HepG2 (cell line): ENCODE results near the gene MIDN. TPM values are rescaled to one million over a fixed set of nuclear protein-coding genes. Genes with fewer than 3 reads are reported as not detected.

Experiments used
- GTF3A ChIP-seq: sonication (generic); formaldehyde crosslinking; conservative IDR thresholded peaks from 2 replicates; pipeline ENCODE4 v1.4.0; 2020; ENCODE audit warnings: mild to moderate bottlenecking, missing genetic modification reagents
- HDAC1 ChIP-seq: sonication (generic); formaldehyde crosslinking; IDR thresholded peaks from 2 replicates; pipeline ENCODE4 v1.5.1; 2020; ENCODE audit warnings: mild to moderate bottlenecking, missing genetic modification reagents
- KDM2A ChIP-seq: sonication (generic); formaldehyde crosslinking; IDR thresholded peaks from 2 replicates; pipeline ENCODE4 v1.4.0; 2020; ENCODE audit warnings: low read depth, missing genetic modification reagents, borderline replicate concordance
- MBNL3 ChIP-seq: fragments of 250-450 bp; sonication (Bioruptor Pico); conservative IDR thresholded peaks from 2 replicates; pipeline ENCODE4 v1.8.0; 2022; ENCODE audit warnings: mild to moderate bottlenecking, inconsistent platforms
- MYNN ChIP-seq: sonication (generic); formaldehyde crosslinking; IDR thresholded peaks from 2 replicates; pipeline ENCODE4 v1.4.0; 2020; ENCODE audit warnings: mild to moderate bottlenecking, low read depth, missing genetic modification reagents
- SAFB2 ChIP-seq: sonication (generic); formaldehyde crosslinking; IDR thresholded peaks from 2 replicates; pipeline ENCODE4 v1.5.1; 2020; ENCODE audit warnings: missing genetic modification reagents, low read depth, mild to moderate bottlenecking, borderline replicate concordance
- SKI ChIP-seq: fragments of 450-650 bp; IDR thresholded peaks from one replicate; pipeline ENCODE4 v1.6.1; 2018; ENCODE audit warnings: mild to moderate bottlenecking; ENCODE audit not compliant: partially characterized antibody
- TBP ChIP-seq: sonication (generic); formaldehyde crosslinking; IDR thresholded peaks from 2 replicates; pipeline ENCODE4 v1.5.0; 2020; ENCODE audit warnings: missing genetic modification reagents
- ZNF460 ChIP-seq: sonication (generic); formaldehyde crosslinking; IDR thresholded peaks from 2 replicates; pipeline ENCODE4 v1.5.1; 2020; ENCODE audit warnings: missing genetic modification reagents, mild to moderate bottlenecking, borderline replicate concordance
- polyA plus RNA-seq, 8 experiments: library from polyadenylated mRNA; depleted of rRNA in 3 of 8; stranded (reverse) in 7 of 8; unstranded in 1 of 8; fragments of >200 nt; fragmentation: Illumina TruSeq in 4 of 8; extraction: Trizol in 4 of 8; gene quantifications; 2 replicates each; pipeline versions ENCODE4 v1.2.1 to v1.2.3, GENCODE V29; 2011 to 2016; ENCODE audit warnings: low read depth in 4 of 8, missing spikeins in 1 of 8, mixed read lengths in 1 of 8; ENCODE audit not compliant: insufficient read depth in 1 of 8
- total RNA-seq, 5 experiments: library from RNA; depleted of rRNA; stranded (reverse); fragments of >200 nt; fragmentation: Illumina TruSeq; extraction: Trizol; gene quantifications; 2 replicates each; pipeline ENCODE4 v1.2.3, GENCODE V29; 2016; ENCODE audit warnings: low read depth in 1 of 5
- TF ChIP-seq, protein P1 (sequence below): fragments of 450-650 bp; IDR thresholded peaks from 2 replicates; pipeline ENCODE4 v1.6.1; 2016
- TF ChIP-seq, protein P2 (sequence below): sonication (generic); formaldehyde crosslinking; IDR thresholded peaks from 2 replicates; pipeline ENCODE4 v1.5.1; 2020; ENCODE audit warnings: mild to moderate bottlenecking, missing genetic modification reagents, moderate library complexity
- TF ChIP-seq, protein P3 (sequence below), 2 experiments: IDR thresholded peaks; 2 replicates each; pipeline ENCODE4 v1.6.1; 2011 to 2012; ENCODE audit warnings: low read length in 2 of 2, borderline replicate concordance in 1 of 2, low read depth in 1 of 2, mild to moderate bottlenecking in 1 of 2, moderate library complexity in 1 of 2
- TF ChIP-seq, protein P4 (sequence below): IDR thresholded peaks from 2 replicates; pipeline ENCODE4 v1.6.1; 2012; ENCODE audit warnings: low read depth, low read length, improper control_type of control experiment

Gene MIDN
- total and polyA plus RNA-seq, 2 of the 13 experiments (the other 11 are each of a cell fraction or from before 2014, with no cell fraction given), result 8.4 to 18.0 TPM

DNA sequence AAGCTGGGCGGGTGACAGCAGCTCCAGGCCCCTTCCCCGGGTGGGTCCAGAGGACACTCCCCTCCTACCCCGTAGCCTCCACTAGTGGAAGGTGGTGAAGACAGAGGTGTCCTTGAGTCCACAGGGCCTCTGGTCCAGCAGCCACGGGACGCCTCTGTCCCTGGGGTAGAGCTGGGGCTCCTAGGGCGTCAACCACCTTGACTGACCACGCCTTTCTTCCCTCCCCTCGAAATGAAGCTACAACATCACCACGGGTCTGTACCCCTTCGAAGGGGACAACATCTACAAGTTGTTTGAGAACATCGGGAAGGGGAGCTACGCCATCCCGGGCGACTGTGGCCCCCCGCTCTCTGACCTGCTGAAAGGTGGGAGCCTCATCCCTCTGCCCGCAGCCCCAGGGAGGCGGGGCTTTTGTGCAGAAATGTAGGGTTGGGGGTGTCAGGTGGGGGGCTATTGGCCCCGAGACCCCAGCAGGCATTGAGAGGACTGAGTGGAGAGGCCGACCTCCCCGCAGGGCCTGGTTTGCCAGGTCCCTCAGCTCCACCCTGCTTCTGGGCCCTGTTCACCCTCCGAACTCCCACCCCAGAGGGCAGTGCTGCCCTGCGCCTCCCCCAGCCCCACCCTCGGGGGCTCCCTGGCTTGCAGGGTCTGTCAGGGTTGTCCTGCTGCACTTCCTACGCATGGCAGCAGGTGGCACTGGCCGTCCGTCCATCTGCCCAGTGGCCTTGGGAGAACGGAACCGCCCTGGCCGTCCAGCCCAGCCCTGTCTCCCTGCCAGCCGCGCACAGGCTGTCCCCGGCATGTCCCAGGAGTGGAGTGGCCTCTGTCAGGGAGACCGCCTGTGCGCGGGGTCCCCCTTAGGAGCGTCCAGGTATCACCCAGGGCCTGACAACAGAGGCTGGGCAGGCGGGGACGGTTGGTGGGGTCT lies 27.1 kb upstream of the MIDN start (continued):
- no peak for TF ChIP-seq ZNF460
- no peak for TF ChIP-seq SKI
- TF ChIP-seq GTF3A (CRISPR knock-in tag), result no peak
- TF ChIP-seq, protein P1, sequence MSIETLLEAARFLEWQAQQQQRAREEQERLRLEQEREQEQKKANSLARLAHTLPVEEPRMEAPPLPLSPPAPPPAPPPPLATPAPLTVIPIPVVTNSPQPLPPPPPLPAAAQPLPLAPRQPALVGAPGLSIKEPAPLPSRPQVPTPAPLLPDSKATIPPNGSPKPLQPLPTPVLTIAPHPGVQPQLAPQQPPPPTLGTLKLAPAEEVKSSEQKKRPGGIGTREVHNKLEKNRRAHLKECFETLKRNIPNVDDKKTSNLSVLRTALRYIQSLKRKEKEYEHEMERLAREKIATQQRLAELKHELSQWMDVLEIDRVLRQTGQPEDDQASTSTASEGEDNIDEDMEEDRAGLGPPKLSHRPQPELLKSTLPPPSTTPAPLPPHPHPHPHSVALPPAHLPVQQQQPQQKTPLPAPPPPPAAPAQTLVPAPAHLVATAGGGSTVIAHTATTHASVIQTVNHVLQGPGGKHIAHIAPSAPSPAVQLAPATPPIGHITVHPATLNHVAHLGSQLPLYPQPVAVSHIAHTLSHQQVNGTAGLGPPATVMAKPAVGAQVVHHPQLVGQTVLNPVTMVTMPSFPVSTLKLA, result no peak
- TF ChIP-seq, protein P2, sequence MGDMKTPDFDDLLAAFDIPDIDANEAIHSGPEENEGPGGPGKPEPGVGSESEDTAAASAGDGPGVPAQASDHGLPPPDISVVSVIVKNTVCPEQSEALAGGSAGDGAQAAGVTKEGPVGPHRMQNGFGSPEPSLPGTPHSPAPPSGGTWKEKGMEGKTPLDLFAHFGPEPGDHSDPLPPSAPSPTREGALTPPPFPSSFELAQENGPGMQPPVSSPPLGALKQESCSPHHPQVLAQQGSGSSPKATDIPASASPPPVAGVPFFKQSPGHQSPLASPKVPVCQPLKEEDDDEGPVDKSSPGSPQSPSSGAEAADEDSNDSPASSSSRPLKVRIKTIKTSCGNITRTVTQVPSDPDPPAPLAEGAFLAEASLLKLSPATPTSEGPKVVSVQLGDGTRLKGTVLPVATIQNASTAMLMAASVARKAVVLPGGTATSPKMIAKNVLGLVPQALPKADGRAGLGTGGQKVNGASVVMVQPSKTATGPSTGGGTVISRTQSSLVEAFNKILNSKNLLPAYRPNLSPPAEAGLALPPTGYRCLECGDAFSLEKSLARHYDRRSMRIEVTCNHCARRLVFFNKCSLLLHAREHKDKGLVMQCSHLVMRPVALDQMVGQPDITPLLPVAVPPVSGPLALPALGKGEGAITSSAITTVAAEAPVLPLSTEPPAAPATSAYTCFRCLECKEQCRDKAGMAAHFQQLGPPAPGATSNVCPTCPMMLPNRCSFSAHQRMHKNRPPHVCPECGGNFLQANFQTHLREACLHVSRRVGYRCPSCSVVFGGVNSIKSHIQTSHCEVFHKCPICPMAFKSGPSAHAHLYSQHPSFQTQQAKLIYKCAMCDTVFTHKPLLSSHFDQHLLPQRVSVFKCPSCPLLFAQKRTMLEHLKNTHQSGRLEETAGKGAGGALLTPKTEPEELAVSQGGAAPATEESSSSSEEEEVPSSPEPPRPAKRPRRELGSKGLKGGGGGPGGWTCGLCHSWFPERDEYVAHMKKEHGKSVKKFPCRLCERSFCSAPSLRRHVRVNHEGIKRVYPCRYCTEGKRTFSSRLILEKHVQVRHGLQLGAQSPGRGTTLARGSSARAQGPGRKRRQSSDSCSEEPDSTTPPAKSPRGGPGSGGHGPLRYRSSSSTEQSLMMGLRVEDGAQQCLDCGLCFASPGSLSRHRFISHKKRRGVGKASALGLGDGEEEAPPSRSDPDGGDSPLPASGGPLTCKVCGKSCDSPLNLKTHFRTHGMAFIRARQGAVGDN, result peak; percentile 53
- TF ChIP-seq, protein P3, sequence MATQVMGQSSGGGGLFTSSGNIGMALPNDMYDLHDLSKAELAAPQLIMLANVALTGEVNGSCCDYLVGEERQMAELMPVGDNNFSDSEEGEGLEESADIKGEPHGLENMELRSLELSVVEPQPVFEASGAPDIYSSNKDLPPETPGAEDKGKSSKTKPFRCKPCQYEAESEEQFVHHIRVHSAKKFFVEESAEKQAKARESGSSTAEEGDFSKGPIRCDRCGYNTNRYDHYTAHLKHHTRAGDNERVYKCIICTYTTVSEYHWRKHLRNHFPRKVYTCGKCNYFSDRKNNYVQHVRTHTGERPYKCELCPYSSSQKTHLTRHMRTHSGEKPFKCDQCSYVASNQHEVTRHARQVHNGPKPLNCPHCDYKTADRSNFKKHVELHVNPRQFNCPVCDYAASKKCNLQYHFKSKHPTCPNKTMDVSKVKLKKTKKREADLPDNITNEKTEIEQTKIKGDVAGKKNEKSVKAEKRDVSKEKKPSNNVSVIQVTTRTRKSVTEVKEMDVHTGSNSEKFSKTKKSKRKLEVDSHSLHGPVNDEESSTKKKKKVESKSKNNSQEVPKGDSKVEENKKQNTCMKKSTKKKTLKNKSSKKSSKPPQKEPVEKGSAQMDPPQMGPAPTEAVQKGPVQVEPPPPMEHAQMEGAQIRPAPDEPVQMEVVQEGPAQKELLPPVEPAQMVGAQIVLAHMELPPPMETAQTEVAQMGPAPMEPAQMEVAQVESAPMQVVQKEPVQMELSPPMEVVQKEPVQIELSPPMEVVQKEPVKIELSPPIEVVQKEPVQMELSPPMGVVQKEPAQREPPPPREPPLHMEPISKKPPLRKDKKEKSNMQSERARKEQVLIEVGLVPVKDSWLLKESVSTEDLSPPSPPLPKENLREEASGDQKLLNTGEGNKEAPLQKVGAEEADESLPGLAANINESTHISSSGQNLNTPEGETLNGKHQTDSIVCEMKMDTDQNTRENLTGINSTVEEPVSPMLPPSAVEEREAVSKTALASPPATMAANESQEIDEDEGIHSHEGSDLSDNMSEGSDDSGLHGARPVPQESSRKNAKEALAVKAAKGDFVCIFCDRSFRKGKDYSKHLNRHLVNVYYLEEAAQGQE (IDR thresholded peaks at IDR 0.05; ENCODE audit: borderline replicate concordance in 1 of 2, low read depth in 1 of 2, low read length in 2 of 2), result no peak
- TF ChIP-seq MYNN (CRISPR knock-in tag), result no peak
- no peak for TF ChIP-seq HDAC1
- TF ChIP-seq SAFB2 (CRISPR knock-in tag), result no peak
- no peak for TF ChIP-seq MBNL3 (CRISPR knock-in tag)
- peak; percentile 28; the same call in 1 of the 2 replicates for TF ChIP-seq KDM2A (CRISPR knock-in tag)
- no peak for TF ChIP-seq TBP
- TF ChIP-seq, protein P4, sequence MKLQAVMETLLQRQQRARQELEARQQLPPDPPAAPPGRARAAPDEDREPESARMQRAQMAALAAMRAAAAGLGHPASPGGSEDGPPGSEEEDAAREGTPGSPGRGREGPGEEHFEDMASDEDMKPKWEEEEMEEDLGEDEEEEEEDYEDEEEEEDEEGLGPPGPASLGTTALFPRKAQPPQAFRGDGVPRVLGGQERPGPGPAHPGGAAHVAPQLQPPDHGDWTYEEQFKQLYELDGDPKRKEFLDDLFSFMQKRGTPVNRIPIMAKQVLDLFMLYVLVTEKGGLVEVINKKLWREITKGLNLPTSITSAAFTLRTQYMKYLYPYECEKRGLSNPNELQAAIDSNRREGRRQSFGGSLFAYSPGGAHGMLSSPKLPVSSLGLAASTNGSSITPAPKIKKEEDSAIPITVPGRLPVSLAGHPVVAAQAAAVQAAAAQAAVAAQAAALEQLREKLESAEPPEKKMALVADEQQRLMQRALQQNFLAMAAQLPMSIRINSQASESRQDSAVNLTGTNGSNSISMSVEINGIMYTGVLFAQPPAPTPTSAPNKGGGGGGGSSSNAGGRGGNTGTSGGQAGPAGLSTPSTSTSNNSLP, result no peak
